Esophagus squamous epithelium (tissue), 5 donors: Measurements from ENCODE around the gene C11orf98. TPM values are rescaled to one million over a fixed set of nuclear protein-coding genes. Genes with fewer than 3 reads are reported as not detected.
A peak's percentile ranks its signal among the peaks of the same experiment; 100 is the strongest.

Source experiments
- DNase-seq: peaks from one replicate; lab custom pipeline; 2025; lab: John Stamatoyannopoulos, UW
- H3K27ac ChIP-seq, 4 donors: fragments of 200-600 bp; sonication (generic); one replicate each; pipeline ENCODE4 v1.5.1; 2016 to 2019; ENCODE audit warnings: mild to moderate bottlenecking in 1 of 4
- H3K27me3 ChIP-seq, 4 donors: fragments of 200-600 bp; sonication (generic); 1 replicate in 3 of 4; 2 replicates in 1 of 4; pipeline versions ENCODE4 v1.5.1 to v1.6.0; 2017 to 2021; ENCODE audit warnings: antibody characterized with exemption in 1 of 4
- H3K36me3 ChIP-seq, 3 donors: fragments of 200-600 bp; sonication (generic); one replicate each; pipeline ENCODE4 v1.5.1; 2016 to 2019
- H3K4me1 ChIP-seq, 3 donors: fragments of 200-600 bp; sonication (generic); one replicate each; pipeline ENCODE4 v1.5.1; 2017 to 2019
- H3K4me3 ChIP-seq, 4 donors: fragments of 200-600 bp; sonication (generic); 1 replicate in 3 of 4; 2 replicates in 1 of 4; pipeline ENCODE4 v1.5.1; 2016 to 2019; ENCODE audit warnings: mild to moderate bottlenecking in 2 of 4, moderate library complexity in 1 of 4
- H3K9me3 ChIP-seq, 3 donors: fragments of 200-600 bp; sonication (generic); one replicate each; pipeline ENCODE4 v1.5.1; 2016 to 2019
- POLR2A ChIP-seq, 4 donors: fragments of 450-650 bp; IDR thresholded peaks; one replicate each; pipeline ENCODE4 v1.6.1; 2017; ENCODE audit warnings: antibody characterized with exemption in 4 of 4, mild to moderate bottlenecking in 4 of 4, moderate library complexity in 3 of 4
- WGBS, 2 donors: methylation state at CpG; one replicate each; pipeline ENCODE4 v1.1.5; 2018; 5-methylcytosine and 5-hydroxymethylcytosine counted together
- intact Hi-C: fragments of 100-400 bp; cut with DNase I; formaldehyde crosslinking; loops from one replicate; pipeline ENCODE4 v1.15.0; 2022
- total RNA-seq, 4 donors: library from RNA; depleted of rRNA; stranded (reverse); fragments of >200 nt; gene quantifications; one replicate each; pipeline ENCODE4 v1.1.0, GENCODE V29; 2016
- TF ChIP-seq, protein P1 (sequence below), 6 experiments: fragments of 450-650 bp in 4 of 6; fragments of 200-600 bp in 2 of 6; sonication (generic) in 2 of 6; IDR thresholded peaks; one replicate each; pipeline ENCODE4 v1.5.1; 2016 to 2019; ENCODE audit warnings: antibody characterized with exemption in 6 of 6, mild to moderate bottlenecking in 4 of 6, moderate library complexity in 4 of 6
- donor health status: DM: yes; HTN: yes; CAD: no.

Gene C11orf98
- total RNA-seq, 4 donors from 2014 or later, result 36.0 to 53.4 (median 43.6) TPM

DNA sequence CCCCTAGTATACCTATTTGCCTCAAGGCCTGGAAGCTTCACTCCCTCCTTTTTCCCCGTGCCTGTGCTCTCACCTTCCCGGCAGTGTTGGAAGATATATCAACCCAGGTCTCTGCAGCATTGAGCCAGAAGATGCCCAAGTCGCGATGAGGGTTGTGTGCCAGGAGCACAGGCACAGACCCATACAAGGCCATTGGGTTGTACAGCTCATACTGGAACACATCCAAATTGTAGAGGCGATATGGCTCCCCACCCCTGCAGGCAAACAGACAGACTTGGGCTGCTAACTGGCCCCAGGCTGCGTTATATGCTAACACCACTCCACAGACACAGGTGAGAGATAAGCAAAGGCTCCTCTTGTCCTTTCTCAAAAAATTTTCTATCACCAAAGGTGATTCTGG, 32.5 kb downstream of the C11orf98 start:
- TF ChIP-seq POLR2A (IDR thresholded peaks at IDR 0.05), result no peak
- TF ChIP-seq, protein P1, sequence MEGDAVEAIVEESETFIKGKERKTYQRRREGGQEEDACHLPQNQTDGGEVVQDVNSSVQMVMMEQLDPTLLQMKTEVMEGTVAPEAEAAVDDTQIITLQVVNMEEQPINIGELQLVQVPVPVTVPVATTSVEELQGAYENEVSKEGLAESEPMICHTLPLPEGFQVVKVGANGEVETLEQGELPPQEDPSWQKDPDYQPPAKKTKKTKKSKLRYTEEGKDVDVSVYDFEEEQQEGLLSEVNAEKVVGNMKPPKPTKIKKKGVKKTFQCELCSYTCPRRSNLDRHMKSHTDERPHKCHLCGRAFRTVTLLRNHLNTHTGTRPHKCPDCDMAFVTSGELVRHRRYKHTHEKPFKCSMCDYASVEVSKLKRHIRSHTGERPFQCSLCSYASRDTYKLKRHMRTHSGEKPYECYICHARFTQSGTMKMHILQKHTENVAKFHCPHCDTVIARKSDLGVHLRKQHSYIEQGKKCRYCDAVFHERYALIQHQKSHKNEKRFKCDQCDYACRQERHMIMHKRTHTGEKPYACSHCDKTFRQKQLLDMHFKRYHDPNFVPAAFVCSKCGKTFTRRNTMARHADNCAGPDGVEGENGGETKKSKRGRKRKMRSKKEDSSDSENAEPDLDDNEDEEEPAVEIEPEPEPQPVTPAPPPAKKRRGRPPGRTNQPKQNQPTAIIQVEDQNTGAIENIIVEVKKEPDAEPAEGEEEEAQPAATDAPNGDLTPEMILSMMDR (IDR thresholded peaks at IDR 0.05), result no peak
- Histone ChIP-seq H3K27me3 (no peaks in the 10 kb centered on the region), H3K9me3 (no peaks in the 10 kb centered on the region), H3K36me3 (peaks cover 41 to 100% (median 73%) of the 10 kb centered on the region in 3 donors), H3K4me1 (no peaks in the 10 kb centered on the region), H3K4me3 (no peak overlapping the region), H3K27ac (no peak overlapping the region)
- intact Hi-C loops, result no loop called here
- no peak for DNase-seq
- WGBS, 2 donors, result 83 to 93% methylated on average over 2 to 4 of the region's 6 CpGs

DNA sequence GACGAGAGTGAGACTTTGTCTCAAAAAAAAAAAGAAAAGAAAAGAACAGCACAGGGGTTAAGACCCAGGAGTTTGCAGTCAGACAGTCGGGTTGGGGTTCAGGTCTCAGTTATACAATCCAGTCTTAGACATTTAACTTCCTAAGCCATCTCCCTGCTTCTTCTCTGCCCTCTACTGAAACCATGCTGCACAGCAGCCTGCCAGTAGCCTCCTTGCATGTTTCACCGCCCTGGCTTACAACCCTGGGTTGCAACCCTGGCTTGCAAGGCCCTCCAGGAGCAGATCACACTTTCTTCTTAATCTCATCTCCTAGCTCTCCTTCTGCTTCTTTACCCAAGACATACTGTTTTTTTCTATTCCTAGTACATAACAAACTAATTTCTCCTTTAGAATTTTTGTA, 37.3 kb downstream of the C11orf98 start:
- Histone ChIP-seq H3K27me3 (no peaks in the 10 kb centered on the region), H3K4me3 (no peak overlapping the region), H3K9me3 (no peaks in the 10 kb centered on the region), H3K36me3 (peaks cover 43 to 84% (median 68%) of the 10 kb centered on the region in 3 donors), H3K4me1 (peaks cover 0 to under 1% (median 0%) of the 10 kb centered on the region in 3 donors), H3K27ac (no peak overlapping the region)
- intact Hi-C loops, result no loop called here
- 65 to 82% methylated on average over 3 of the region's 3 CpGs for WGBS, 2 donors
- no peak for DNase-seq
- TF ChIP-seq POLR2A (IDR thresholded peaks at IDR 0.05), result no peak
- TF ChIP-seq, protein P1 (IDR thresholded peaks at IDR 0.05), result peak in 1 of 6 experiments; percentile 20

GRCh38 chr11:62622476-62623089, 42.4 kb downstream of the C11orf98 start:
- peak overlapping the region; percentile 58 to 82 (median 65) for H3K4me3 ChIP-seq
- intact Hi-C loops, result no loop called here
- peaks cover 12 to 38% (median 19%) of the 10 kb centered on the region in 3 donors for H3K4me1 ChIP-seq
- no peaks in the 10 kb centered on the region for H3K27me3 ChIP-seq
- peak overlapping the region; percentile 87 to 96 (median 90) for H3K27ac ChIP-seq
- no peak for DNase-seq
- H3K36me3 ChIP-seq, result peaks cover 22 to 36% (median 23%) of the 10 kb centered on the region in 3 donors
- no peaks in the 10 kb centered on the region for H3K9me3 ChIP-seq
- WGBS, 2 donors, result 75 to 80% methylated on average over 7 of the region's 7 CpGs
- TF ChIP-seq POLR2A (IDR thresholded peaks at IDR 0.05), result no peak
- TF ChIP-seq, protein P1 (IDR thresholded peaks at IDR 0.05), result no peak

DNA sequence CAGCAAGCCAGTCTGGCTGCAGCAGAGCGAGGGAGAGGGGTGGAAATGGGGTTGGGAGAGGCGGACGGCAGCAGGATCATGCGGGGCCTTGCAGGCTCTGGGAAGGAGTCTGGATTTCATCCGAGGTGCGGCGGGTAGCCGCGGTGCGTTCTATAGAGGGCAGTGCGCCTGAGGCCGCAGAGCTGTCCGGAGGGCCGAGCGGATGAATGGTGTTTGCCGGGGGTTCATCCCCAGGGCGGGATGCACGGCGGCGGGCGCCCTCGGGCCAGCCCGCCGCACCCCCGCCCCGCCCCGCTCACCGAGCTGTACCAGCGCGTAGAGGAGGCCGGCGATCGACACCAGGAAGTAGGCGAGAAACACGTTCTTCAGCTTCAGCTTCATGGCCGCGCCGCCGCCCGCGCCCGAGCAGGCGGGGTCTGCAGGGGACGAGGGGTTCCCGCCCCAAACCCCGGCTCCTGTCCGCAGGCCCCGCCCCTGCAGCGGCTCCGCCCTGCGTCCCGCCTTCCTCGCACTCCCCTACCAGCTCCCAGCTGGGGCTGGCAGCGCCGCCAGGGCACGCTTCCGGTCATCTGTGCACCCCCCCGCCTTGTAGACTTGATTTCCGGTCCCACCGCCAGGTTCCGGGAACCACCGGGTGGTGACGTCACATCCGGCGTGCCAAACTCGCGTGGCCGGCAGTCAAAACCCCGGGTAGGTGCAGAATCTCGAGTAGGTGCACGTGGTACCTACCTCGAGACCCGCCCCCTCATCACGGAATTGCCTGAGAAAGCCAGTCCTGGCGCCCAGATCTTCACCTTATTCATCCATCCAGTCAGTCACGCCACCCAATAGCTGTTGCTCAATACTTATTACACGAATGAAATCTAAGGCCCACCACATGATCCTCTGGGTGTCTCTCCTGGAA, 43.2 kb downstream of the C11orf98 start, which contains the start of gene B3GAT3:
Gene B3GAT3 (minus strand): TSS at position 420 of the 904 bp plus-strand sequence. CDS start 39 bp downstream, at position 381.
- peaks cover 12 to 38% (median 19%) of the 10 kb centered on the region in 3 donors for H3K4me1 ChIP-seq
- H3K27ac ChIP-seq, result peak within 1 kb of the TSS; percentile 87 to 96 (median 90)
- no peaks in the 10 kb centered on the region for H3K9me3 ChIP-seq
- no peaks in the 10 kb centered on the region for H3K27me3 ChIP-seq
- peaks cover 20 to 36% (median 24%) of the 10 kb centered on the region in 3 donors for H3K36me3 ChIP-seq
- TF ChIP-seq POLR2A (IDR thresholded peaks at IDR 0.05), result peak in 3 of 4 donors; percentile 44 to 91 (median 80)
- TF ChIP-seq, protein P1 (IDR thresholded peaks at IDR 0.05), result peak in 2 of 6 experiments; percentile 33 to 45
- WGBS, 2 donors, result 0 to 1% methylated on average over 25 to 28 of the region's 77 CpGs
- intact Hi-C loops, result no loop called here
- peak within 1 kb of the TSS; percentile 58 to 82 (median 65) for H3K4me3 ChIP-seq
- peak; percentile 86 for DNase-seq
